Measurements from ENCODE around the gene DTX2. TPM values are rescaled to one million over a fixed set of nuclear protein-coding genes. Genes with fewer than 3 reads are reported as not detected.
"Not testable (repeated sequence)": the region's sequence is repeated elsewhere in the genome, so short reads cannot be mapped to it uniquely, and the experiment has no call there.

DTX2 gene
- polyA plus RNA-seq, 1 donor (not counting 4 experiments of a cell fraction or from before 2014, with no cell fraction given), result 15.1 TPM

DNA sequence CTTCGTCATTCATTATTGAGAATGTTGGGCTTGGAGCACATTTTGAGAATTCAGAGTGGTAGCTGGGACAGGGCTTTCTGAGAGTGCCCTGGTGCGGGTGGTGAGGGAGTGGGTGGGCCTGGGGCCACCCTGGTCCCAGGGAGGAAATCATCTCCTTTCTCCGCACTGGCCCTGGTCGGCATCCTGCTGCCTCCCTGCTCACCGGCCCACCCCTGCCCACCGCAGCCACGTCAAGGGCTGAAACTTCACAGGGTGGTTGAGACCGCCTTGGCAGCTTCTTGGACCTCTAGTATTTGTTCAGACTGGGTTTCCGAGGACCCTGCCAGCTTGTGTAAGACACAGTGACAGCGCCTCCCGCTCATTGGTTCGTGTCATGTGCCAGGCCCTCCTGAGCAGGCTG lies 22.9 kb downstream of the DTX2 start:
- H3K27me3 ChIP-seq (ENCODE audit: control insufficient read depth, extremely low read depth, insufficient read depth, low read length), result not testable (repeated sequence)

DNA sequence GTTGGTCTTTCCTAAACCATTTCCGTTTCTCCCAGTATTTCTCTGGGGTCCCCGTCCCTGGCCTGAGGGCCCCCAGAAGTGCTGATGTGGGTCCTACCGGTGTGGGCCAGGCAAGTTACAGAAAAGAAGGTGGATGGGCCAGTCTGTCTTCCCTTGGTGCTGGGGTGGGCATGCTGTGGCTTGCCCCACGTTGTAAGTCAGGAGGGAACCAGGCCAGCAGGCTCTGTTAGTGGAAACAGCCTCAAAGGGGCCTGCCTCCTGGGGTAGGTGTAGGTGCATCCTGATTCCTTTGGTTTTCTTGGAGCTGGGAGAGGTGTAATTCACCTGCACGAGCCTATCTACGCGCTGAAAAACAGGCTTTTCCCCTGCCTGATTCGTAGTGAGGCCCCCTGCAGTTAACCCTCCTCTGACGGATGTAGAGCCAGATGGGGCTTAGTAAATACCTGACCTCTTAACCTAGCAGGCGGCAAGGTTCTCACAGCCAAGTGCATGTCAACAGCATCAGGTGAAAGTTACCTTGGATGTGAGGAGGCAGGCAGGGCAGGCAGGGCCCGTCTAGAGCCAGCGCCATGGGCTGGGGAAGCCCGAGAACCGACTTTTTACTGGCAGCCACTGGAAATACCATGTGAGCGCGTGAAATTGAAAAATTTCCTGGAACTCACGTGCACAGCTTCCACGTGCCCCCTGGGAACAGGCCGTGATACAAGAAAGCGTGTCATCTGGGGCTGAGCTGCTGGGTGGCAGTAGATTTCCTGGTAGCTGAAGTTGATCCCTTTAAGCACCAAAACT lies 24.5 kb downstream of the DTX2 start:
- peak; percentile 98 for FAIRE-seq
- H3K36me3 ChIP-seq (ENCODE audit: control insufficient read depth in 2 of 2, extremely low read depth in 1 of 2, insufficient read depth in 2 of 2, low read length in 2 of 2); dilution Hi-C loops (cut with MboI; ENCODE audit: extremely low pct_ligation_motif_present, low sequenced_read_pairs): not testable (repeated sequence)

More for the DNA sequence above, 22.9 kb downstream of the DTX2 start:
- H3K27ac ChIP-seq (ENCODE audit: control insufficient read depth, insufficient read depth, low read length); H3K9ac ChIP-seq (ENCODE audit: control insufficient read depth, extremely low read depth, insufficient read depth, low read length); H3K9me1 ChIP-seq (ENCODE audit: control insufficient read depth, extremely low read depth, insufficient read depth, low read length); H3K4me1 ChIP-seq (ENCODE audit: control insufficient read depth, extremely low read depth, insufficient read depth, low read length); H3K4me2 ChIP-seq (ENCODE audit: control insufficient read depth, extremely low read depth, insufficient read depth, low read depth, low read length); DNase-seq (ENCODE audit: low read depth, low spot score); H3K79me2 ChIP-seq (ENCODE audit: control insufficient read depth, insufficient read depth, low read length); FAIRE-seq; H3K36me3 ChIP-seq (ENCODE audit: control insufficient read depth in 2 of 2, extremely low read depth in 1 of 2, insufficient read depth in 2 of 2, low read length in 2 of 2); H3K4me3 ChIP-seq (ENCODE audit: control insufficient read depth in 2 of 3, extremely low read depth in 1 of 3, insufficient read depth in 2 of 3, low read depth in 1 of 3, low read length in 3 of 3); H4K20me1 ChIP-seq (ENCODE audit: control insufficient read depth, extremely low read depth, insufficient read depth, low read length); H2AFZ ChIP-seq (ENCODE audit: control insufficient read depth, low read length); H3K9me3 ChIP-seq (ENCODE audit: control insufficient read depth, low read depth, low read length); dilution Hi-C loops (cut with MboI; ENCODE audit: extremely low pct_ligation_motif_present, low sequenced_read_pairs): not testable (repeated sequence)

DNA sequence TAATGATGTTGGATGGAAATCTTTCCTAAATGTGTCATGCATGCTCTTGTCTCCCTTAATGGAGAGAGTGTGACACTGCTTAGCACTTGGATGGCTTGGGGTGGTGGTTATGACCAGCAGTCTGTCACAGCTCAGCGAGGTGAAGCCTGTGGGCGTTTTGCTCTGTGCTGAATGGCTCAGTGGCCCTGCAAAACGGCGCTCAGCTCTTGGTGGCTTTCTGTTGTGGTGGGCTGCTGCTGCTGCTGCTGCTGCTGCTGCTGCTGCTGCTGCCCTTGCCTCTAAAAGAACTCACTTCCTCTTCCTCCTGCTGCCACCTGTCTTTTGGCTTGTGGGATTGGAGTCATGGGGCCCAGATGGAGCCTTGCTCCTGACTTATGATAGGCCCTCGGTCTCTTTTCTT lies 25.1 kb downstream of the DTX2 start:
- FAIRE-seq, result peak; percentile 71

More for the DNA sequence above, 24.5 kb downstream of the DTX2 start:
- not testable (repeated sequence) for H3K9me1 ChIP-seq (ENCODE audit: control insufficient read depth, extremely low read depth, insufficient read depth, low read length); H3K9me3 ChIP-seq (ENCODE audit: control insufficient read depth, low read depth, low read length); H3K9ac ChIP-seq (ENCODE audit: control insufficient read depth, extremely low read depth, insufficient read depth, low read length); H3K4me2 ChIP-seq (ENCODE audit: control insufficient read depth, extremely low read depth, insufficient read depth, low read depth, low read length); H3K27me3 ChIP-seq (ENCODE audit: control insufficient read depth, extremely low read depth, insufficient read depth, low read length); H3K4me3 ChIP-seq (ENCODE audit: control insufficient read depth in 2 of 3, extremely low read depth in 1 of 3, insufficient read depth in 2 of 3, low read depth in 1 of 3, low read length in 3 of 3); H3K79me2 ChIP-seq (ENCODE audit: control insufficient read depth, insufficient read depth, low read length); H4K20me1 ChIP-seq (ENCODE audit: control insufficient read depth, extremely low read depth, insufficient read depth, low read length); H3K4me1 ChIP-seq (ENCODE audit: control insufficient read depth, extremely low read depth, insufficient read depth, low read length); DNase-seq (ENCODE audit: low read depth, low spot score); H3K27ac ChIP-seq (ENCODE audit: control insufficient read depth, insufficient read depth, low read length); H2AFZ ChIP-seq (ENCODE audit: control insufficient read depth, low read length)

DNA sequence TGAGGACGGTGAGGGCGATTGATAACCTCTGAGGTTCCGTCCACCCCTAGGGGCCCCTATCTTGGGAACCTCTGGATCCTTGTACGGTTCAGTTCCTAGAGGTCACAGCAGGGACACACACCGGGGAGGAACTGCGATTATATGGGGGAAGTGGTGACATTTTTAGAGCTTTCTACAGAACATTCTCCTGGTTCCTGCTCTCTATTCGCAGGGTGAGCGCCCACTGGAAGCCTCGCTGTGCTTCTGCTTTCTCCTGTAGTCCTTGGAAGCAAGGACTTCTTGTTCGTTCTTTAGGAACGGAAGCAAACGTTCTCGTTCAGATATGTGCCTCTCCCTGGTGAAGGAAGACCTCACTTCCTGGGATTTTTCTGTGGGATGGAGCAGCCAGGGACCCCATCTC lies 26.5 kb downstream of the DTX2 start:
- H3K4me1 ChIP-seq (ENCODE audit: control insufficient read depth, extremely low read depth, insufficient read depth, low read length); dilution Hi-C loops (cut with MboI; ENCODE audit: extremely low pct_ligation_motif_present, low sequenced_read_pairs); H3K9me1 ChIP-seq (ENCODE audit: control insufficient read depth, extremely low read depth, insufficient read depth, low read length); H3K79me2 ChIP-seq (ENCODE audit: control insufficient read depth, insufficient read depth, low read length); DNase-seq (ENCODE audit: low read depth, low spot score); FAIRE-seq; H3K27me3 ChIP-seq (ENCODE audit: control insufficient read depth, extremely low read depth, insufficient read depth, low read length); H3K27ac ChIP-seq (ENCODE audit: control insufficient read depth, insufficient read depth, low read length); H4K20me1 ChIP-seq (ENCODE audit: control insufficient read depth, extremely low read depth, insufficient read depth, low read length); H3K9ac ChIP-seq (ENCODE audit: control insufficient read depth, extremely low read depth, insufficient read depth, low read length); H2AFZ ChIP-seq (ENCODE audit: control insufficient read depth, low read length); H3K9me3 ChIP-seq (ENCODE audit: control insufficient read depth, low read depth, low read length); H3K36me3 ChIP-seq (ENCODE audit: control insufficient read depth in 2 of 2, extremely low read depth in 1 of 2, insufficient read depth in 2 of 2, low read length in 2 of 2); H3K4me2 ChIP-seq (ENCODE audit: control insufficient read depth, extremely low read depth, insufficient read depth, low read depth, low read length); H3K4me3 ChIP-seq (ENCODE audit: control insufficient read depth in 2 of 3, extremely low read depth in 1 of 3, insufficient read depth in 2 of 3, low read depth in 1 of 3, low read length in 3 of 3): not testable (repeated sequence)

More for the DNA sequence above, 25.1 kb downstream of the DTX2 start:
- H3K9me3 ChIP-seq (ENCODE audit: control insufficient read depth, low read depth, low read length); H3K9ac ChIP-seq (ENCODE audit: control insufficient read depth, extremely low read depth, insufficient read depth, low read length); H3K27ac ChIP-seq (ENCODE audit: control insufficient read depth, insufficient read depth, low read length); H3K9me1 ChIP-seq (ENCODE audit: control insufficient read depth, extremely low read depth, insufficient read depth, low read length); H3K4me3 ChIP-seq (ENCODE audit: control insufficient read depth in 2 of 3, extremely low read depth in 1 of 3, insufficient read depth in 2 of 3, low read depth in 1 of 3, low read length in 3 of 3); H3K4me1 ChIP-seq (ENCODE audit: control insufficient read depth, extremely low read depth, insufficient read depth, low read length); H3K4me2 ChIP-seq (ENCODE audit: control insufficient read depth, extremely low read depth, insufficient read depth, low read depth, low read length); H4K20me1 ChIP-seq (ENCODE audit: control insufficient read depth, extremely low read depth, insufficient read depth, low read length); H3K79me2 ChIP-seq (ENCODE audit: control insufficient read depth, insufficient read depth, low read length); H2AFZ ChIP-seq (ENCODE audit: control insufficient read depth, low read length); dilution Hi-C loops (cut with MboI; ENCODE audit: extremely low pct_ligation_motif_present, low sequenced_read_pairs); DNase-seq (ENCODE audit: low read depth, low spot score); H3K36me3 ChIP-seq (ENCODE audit: control insufficient read depth in 2 of 2, extremely low read depth in 1 of 2, insufficient read depth in 2 of 2, low read length in 2 of 2); H3K27me3 ChIP-seq (ENCODE audit: control insufficient read depth, extremely low read depth, insufficient read depth, low read length): not testable (repeated sequence)

DNA sequence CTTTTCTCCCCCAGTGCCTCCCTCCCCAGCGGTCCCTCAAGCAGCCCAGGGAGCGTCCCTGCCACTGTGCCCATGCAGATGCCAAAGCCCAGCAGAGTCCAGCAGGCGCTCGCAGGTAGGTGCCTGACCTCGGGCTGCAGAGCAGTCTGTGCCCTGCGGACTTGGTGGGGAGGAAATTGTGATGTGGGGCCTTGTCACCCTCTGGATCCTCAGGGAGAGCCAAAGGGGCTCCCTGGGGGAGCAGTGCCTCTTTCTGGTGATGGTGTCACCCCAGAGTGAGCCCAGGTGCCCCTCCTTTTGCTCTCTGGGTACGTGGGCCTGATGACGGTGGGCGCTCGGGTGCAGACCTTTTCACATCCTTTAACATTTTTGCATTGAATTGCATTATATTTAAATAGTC lies 30.6 kb downstream of the DTX2 start:
- DNase-seq (ENCODE audit: low read depth, low spot score); H3K9me1 ChIP-seq (ENCODE audit: control insufficient read depth, extremely low read depth, insufficient read depth, low read length); H3K9ac ChIP-seq (ENCODE audit: control insufficient read depth, extremely low read depth, insufficient read depth, low read length); H3K4me3 ChIP-seq (ENCODE audit: control insufficient read depth in 2 of 3, extremely low read depth in 1 of 3, insufficient read depth in 2 of 3, low read depth in 1 of 3, low read length in 3 of 3); H3K4me2 ChIP-seq (ENCODE audit: control insufficient read depth, extremely low read depth, insufficient read depth, low read depth, low read length); H3K9me3 ChIP-seq (ENCODE audit: control insufficient read depth, low read depth, low read length); FAIRE-seq; H3K79me2 ChIP-seq (ENCODE audit: control insufficient read depth, insufficient read depth, low read length); H3K36me3 ChIP-seq (ENCODE audit: control insufficient read depth in 2 of 2, extremely low read depth in 1 of 2, insufficient read depth in 2 of 2, low read length in 2 of 2); H4K20me1 ChIP-seq (ENCODE audit: control insufficient read depth, extremely low read depth, insufficient read depth, low read length); dilution Hi-C loops (cut with MboI; ENCODE audit: extremely low pct_ligation_motif_present, low sequenced_read_pairs); H3K4me1 ChIP-seq (ENCODE audit: control insufficient read depth, extremely low read depth, insufficient read depth, low read length); H3K27me3 ChIP-seq (ENCODE audit: control insufficient read depth, extremely low read depth, insufficient read depth, low read length); H2AFZ ChIP-seq (ENCODE audit: control insufficient read depth, low read length); H3K27ac ChIP-seq (ENCODE audit: control insufficient read depth, insufficient read depth, low read length): not testable (repeated sequence)
